ES-I3 (cell line): ENCODE results near the gene SRRD.

ENCODE experiments used
- H3K36me3 ChIP-seq: 2 replicates; pipeline ENCODE4 v1.6.1; 2013; ENCODE audit warnings: mild to moderate bottlenecking, low read length, control low read depth, moderate library complexity; ENCODE audit not compliant: insufficient read depth
- H3K4me1 ChIP-seq: 2 replicates; pipeline ENCODE4 v1.6.1; 2013; ENCODE audit warnings: mild to moderate bottlenecking, control low read depth, low read length; ENCODE audit not compliant: insufficient read depth
- H3K9ac ChIP-seq: 2 replicates; pipeline ENCODE4 v1.6.1; 2013; ENCODE audit warnings: low read depth, mild to moderate bottlenecking, low read length, moderate library complexity
- H3K9me3 ChIP-seq: 2 replicates; pipeline ENCODE4 v1.6.1; 2013; ENCODE audit warnings: mild to moderate bottlenecking, low read length, moderate library complexity; ENCODE audit not compliant: control insufficient read depth, insufficient read depth

SRRD gene

GRCh38 chr22:26447584-26448329, 35.9 kb upstream of the SRRD start:
- Histone ChIP-seq H3K36me3 (peaks cover 6% of the 10 kb centered on the region), H3K9me3 (no peaks in the 10 kb centered on the region), H3K4me1 (no peaks in the 10 kb centered on the region), H3K9ac (no peak overlapping the region)

GRCh38 chr22:26448334-26448733, 35.3 kb upstream of the SRRD start:
- no peak overlapping the region for H3K9ac ChIP-seq
- no peaks in the 10 kb centered on the region for H3K4me1 ChIP-seq
- H3K9me3 ChIP-seq, result no peaks in the 10 kb centered on the region
- H3K36me3 ChIP-seq, result peaks cover 9% of the 10 kb centered on the region

GRCh38 chr22:26448941-26449340, 34.7 kb upstream of the SRRD start:
- Histone ChIP-seq H3K36me3 (peaks cover 9% of the 10 kb centered on the region), H3K9me3 (no peaks in the 10 kb centered on the region), H3K9ac (no peak overlapping the region), H3K4me1 (no peaks in the 10 kb centered on the region)

GRCh38 chr22:26450453-26451185, 33.1 kb upstream of the SRRD start:
- Histone ChIP-seq H3K36me3 (peaks cover 9% of the 10 kb centered on the region), H3K9me3 (no peaks in the 10 kb centered on the region), H3K4me1 (no peaks in the 10 kb centered on the region), H3K9ac (no peak overlapping the region)

- Histone ChIP-seq H3K36me3 (peaks cover 10% of the 10 kb centered on the region), H3K4me1 (no peaks in the 10 kb centered on the region), H3K9me3 (no peaks in the 10 kb centered on the region), H3K9ac (no peak overlapping the region)
These were observed 31.3 kb upstream of the SRRD start for GRCh38 chr22:26452236-26453016.

- no peaks in the 10 kb centered on the region for H3K4me1 ChIP-seq
- H3K36me3 ChIP-seq, result peaks cover 12% of the 10 kb centered on the region
- no peak overlapping the region for H3K9ac ChIP-seq
- H3K9me3 ChIP-seq, result no peaks in the 10 kb centered on the region
These were observed 30.5 kb upstream of the SRRD start for GRCh38 chr22:26453216-26453615.

GRCh38 chr22:26453812-26454500, 29.7 kb upstream of the SRRD start:
- Histone ChIP-seq H3K9ac (no peak overlapping the region), H3K9me3 (no peaks in the 10 kb centered on the region), H3K4me1 (no peaks in the 10 kb centered on the region), H3K36me3 (peaks cover 14% of the 10 kb centered on the region)

- no peak overlapping the region for H3K9ac ChIP-seq
- H3K36me3 ChIP-seq, result peaks cover 20% of the 10 kb centered on the region
These were observed 25.9 kb upstream of the SRRD start for GRCh38 chr22:26457661-26458272.

GRCh38 chr22:26460202-26460601, 23.5 kb upstream of the SRRD start:
- Histone ChIP-seq H3K36me3 (peaks cover 28% of the 10 kb centered on the region), H3K9ac (no peak overlapping the region), H3K4me1 (peaks cover 4% of the 10 kb centered on the region), H3K9me3 (no peaks in the 10 kb centered on the region)

More at GRCh38 chr22:26457661-26458272, 25.9 kb upstream of the SRRD start:
- H3K9me3 ChIP-seq, result no peaks in the 10 kb centered on the region
- H3K4me1 ChIP-seq, result peaks cover 4% of the 10 kb centered on the region

- no peaks in the 10 kb centered on the region for H3K9me3 ChIP-seq
- peaks cover 38% of the 10 kb centered on the region for H3K36me3 ChIP-seq
- H3K4me1 ChIP-seq, result peaks cover 4% of the 10 kb centered on the region
- H3K9ac ChIP-seq, result no peak overlapping the region
These were observed 22.4 kb upstream of the SRRD start for GRCh38 chr22:26461188-26461810.

GRCh38 chr22:26462051-26462450, 21.6 kb upstream of the SRRD start:
- H3K9me3 ChIP-seq, result no peaks in the 10 kb centered on the region
- H3K36me3 ChIP-seq, result peaks cover 42% of the 10 kb centered on the region
- peaks cover 4% of the 10 kb centered on the region for H3K4me1 ChIP-seq
- H3K9ac ChIP-seq, result no peak overlapping the region

GRCh38 chr22:26462641-26463040, 21.0 kb upstream of the SRRD start:
- no peak overlapping the region for H3K9ac ChIP-seq
- H3K9me3 ChIP-seq, result no peaks in the 10 kb centered on the region
- H3K36me3 ChIP-seq, result peaks cover 42% of the 10 kb centered on the region
- peaks cover 4% of the 10 kb centered on the region for H3K4me1 ChIP-seq

- Histone ChIP-seq H3K36me3 (peaks cover 43% of the 10 kb centered on the region), H3K9ac (no peak overlapping the region), H3K9me3 (no peaks in the 10 kb centered on the region), H3K4me1 (peaks cover 4% of the 10 kb centered on the region)
These were observed 20.5 kb upstream of the SRRD start for GRCh38 chr22:26463101-26463661.
